HCT116 (cell line): ENCODE results near the gene SPTBN4. TPM values are rescaled to one million over a fixed set of nuclear protein-coding genes. Genes with fewer than 3 reads are reported as not detected.

ENCODE experiments used
- ATAC-seq: fragments of 200-7000 bp; cut with Tn5 transposase; 2 replicates; pipeline ENCODE4 v1.9.1; 2020; ENCODE audit warnings: mild to moderate bottlenecking, moderate library complexity
- BruUV-seq: library from RNA; stranded (reverse); fragments of 400-500 nt; replicated peaks from 2 replicates; lab custom pipeline; 2021; lab: Mats Ljungman, UMichigan
- CTCF ChIA-PET: fragments of 300-600 bp; sonication (Branson Sonifier 250); formaldehyde crosslinking; loops from one replicate; lab custom pipeline; 2021; ENCODE audit warnings: antibody characterized with exemption; lab: Charles Lee
- POLR2A ChIA-PET: fragments of 300-600, 350-600 bp; sonication (Branson Sonifier 250); formaldehyde crosslinking; loops from one replicate; lab custom pipeline; 2021; ENCODE audit warnings: antibody characterized with exemption; lab: Charles Lee
- RAD21 ChIA-PET, 2 experiments: fragments of 300-600 bp; sonication (Branson Sonifier 250); formaldehyde crosslinking; loops; one replicate each; lab custom pipeline; 2023; ENCODE audit warnings: low total read pairs in 2 of 2; ENCODE audit not compliant: uncharacterized antibody in 2 of 2, unreplicated experiment in 2 of 2, low non-redundant PET in 1 of 2; lab: Charles Lee
- DNase-seq: peaks from one replicate; pipeline ENCODE4 v3.0.0-alpha.2; 2010; ENCODE audit warnings: low read depth, low spot score
- H2AFZ ChIP-seq: fragments of 200-600 bp; shearing (Covaris generic), sonication (generic); 2 replicates; pipeline ENCODE4 v1.6.1; 2017; ENCODE audit warnings: low read depth, mixed run types, mixed read lengths, antibody characterized with exemption, low read length; ENCODE audit not compliant: poor library complexity, severe bottlenecking
- H3K27ac ChIP-seq: 2 replicates; pipeline ENCODE4 v1.5.1; 2012; ENCODE audit warnings: low read depth, low read length
- H3K27me3 ChIP-seq: fragments of 200-600 bp; sonication (generic); 2 replicates; pipeline ENCODE4 v1.6.1; 2016; ENCODE audit warnings: mixed run types, low read length, mixed read lengths; ENCODE audit not compliant: insufficient read depth
- H3K36me3 ChIP-seq, 2 experiments: fragments of 200-500 bp in 1 of 2; fragments of 200-600 bp in 1 of 2; sonication (Bioruptor generic) in 1 of 2; sonication (generic) in 1 of 2; 2 replicates each; pipeline versions ENCODE4 v1.5.1 to v1.6.1; 2014 to 2016; ENCODE audit warnings: low read length in 2 of 2, inconsistent platforms in 1 of 2, mixed read lengths in 1 of 2, mixed run types in 1 of 2; ENCODE audit not compliant: insufficient read depth in 2 of 2, control insufficient read depth in 1 of 2
- H3K4me1 ChIP-seq, 2 experiments: fragments of 200-600 bp in 1 of 2; sonication (generic) in 1 of 2; 2 replicates each; pipeline versions ENCODE4 v1.5.1 to v1.6.1; 2012 to 2017; ENCODE audit warnings: low read length in 2 of 2, inconsistent platforms in 1 of 2, mild to moderate bottlenecking in 1 of 2, mixed read lengths in 1 of 2, mixed run types in 1 of 2, moderate library complexity in 1 of 2; ENCODE audit not compliant: insufficient read depth in 2 of 2, control insufficient read depth in 1 of 2
- H3K4me2 ChIP-seq: fragments of 200-600 bp; sonication (generic); 2 replicates; pipeline ENCODE4 v1.6.1; 2017; ENCODE audit warnings: mixed run types, low read length, mixed read lengths
- H3K4me3 ChIP-seq, 2 experiments: fragments of 200-600 bp in 1 of 2; sonication (generic) in 1 of 2; replicated peaks in 1 of 2; 2 replicates each; pipeline ENCODE4 v1.5.1; 2011 to 2016; ENCODE audit warnings: low read length in 2 of 2, control low read depth in 1 of 2, low read depth in 1 of 2, mild to moderate bottlenecking in 1 of 2, mixed read lengths in 1 of 2, mixed run types in 1 of 2
- H3K79me2 ChIP-seq: fragments of 200-600 bp; sonication (generic); 2 replicates; pipeline ENCODE4 v1.6.1; 2017; ENCODE audit warnings: mild to moderate bottlenecking, mixed run types, low read length, moderate library complexity, mixed read lengths; ENCODE audit not compliant: insufficient read depth
- H3K9ac ChIP-seq: fragments of 200-600 bp; sonication (generic); 2 replicates; pipeline ENCODE4 v1.6.1; 2016; ENCODE audit warnings: low read length, mixed read lengths
- H3K9me2 ChIP-seq: fragments of 200-600 bp; sonication (generic), shearing (Covaris generic); 2 replicates; pipeline ENCODE4 v1.6.1; 2017; ENCODE audit warnings: mixed run types, mild to moderate bottlenecking, moderate library complexity; ENCODE audit not compliant: insufficient read depth
- H3K9me3 ChIP-seq, 2 experiments: fragments of 200-500 bp in 1 of 2; fragments of 200-600 bp in 1 of 2; sonication (Bioruptor generic) in 1 of 2; sonication (generic) in 1 of 2; 2 replicates each; pipeline ENCODE4 v1.6.1; 2014 to 2017; ENCODE audit warnings: low read length in 2 of 2, mixed read lengths in 2 of 2, inconsistent platforms in 1 of 2, low read depth in 1 of 2, mild to moderate bottlenecking in 1 of 2, mixed run types in 1 of 2, moderate library complexity in 1 of 2; ENCODE audit not compliant: control insufficient read depth in 1 of 2, insufficient read depth in 1 of 2
- H4K20me1 ChIP-seq: fragments of 200-600 bp; sonication (generic), shearing (Covaris generic); 2 replicates; pipeline ENCODE4 v1.6.1; 2017; ENCODE audit warnings: mixed run types, mild to moderate bottlenecking, moderate library complexity; ENCODE audit not compliant: insufficient read depth
- CEBPB ChIP-seq: IDR thresholded peaks from 2 replicates; pipeline ENCODE4 v1.6.1; 2012; ENCODE audit warnings: low read depth
- CTCF ChIP-seq, 3 experiments: fragments of 200-600 bp in 1 of 3; sonication (generic) in 1 of 3; IDR thresholded peaks in 2 of 3; conservative IDR thresholded peaks in 1 of 3; 2 replicates each; pipeline ENCODE4 v1.5.1; 2012 to 2017; ENCODE audit warnings: low read depth in 2 of 3, low read length in 2 of 3, antibody characterized with exemption in 1 of 3, borderline replicate concordance in 1 of 3, control low read depth in 1 of 3, mild to moderate bottlenecking in 1 of 3, mixed read lengths in 1 of 3, mixed run types in 1 of 3, moderate library complexity in 1 of 3; ENCODE audit not compliant: insufficient read depth in 1 of 3
- ELF1 ChIP-seq: IDR thresholded peaks from 2 replicates; pipeline ENCODE4 v1.6.1; 2012; ENCODE audit warnings: low read depth, borderline replicate concordance
- EZH2phosphoT487 ChIP-seq: fragments of 200-600 bp; IDR thresholded peaks from 2 replicates; pipeline ENCODE4 v1.6.1; 2018; ENCODE audit warnings: antibody characterized with exemption, borderline replicate concordance
- JUND ChIP-seq: IDR thresholded peaks from 2 replicates; pipeline ENCODE4 v1.6.1; 2012
- POLR2A ChIP-seq: IDR thresholded peaks from 2 replicates; pipeline ENCODE4 v1.7.0; 2011; ENCODE audit warnings: borderline replicate concordance; ENCODE audit not compliant: insufficient read depth, insufficient read length; ENCODE audit errors: extremely low read depth
- SP1 ChIP-seq: IDR thresholded peaks from 2 replicates; pipeline ENCODE4 v1.6.1; 2012; ENCODE audit warnings: low read depth
- SRF ChIP-seq: IDR thresholded peaks from 2 replicates; pipeline ENCODE4 v1.6.1; 2012; ENCODE audit warnings: low read depth
- intact Hi-C: fragments of 100-400 bp; cut with micrococcal nuclease; formaldehyde crosslinking; loops from 2 replicates; pipeline ENCODE4 v1.10.0; 2022
- total RNA-seq: library from RNA; stranded (reverse); gene quantifications from one replicate; pipeline ENCODE4 v1.2.1, GENCODE V29; 2021; ENCODE audit not compliant: unreplicated experiment

Gene SPTBN4
- total RNA-seq, 1 experiment from 2014 or later = 4.6 TPM

DNA sequence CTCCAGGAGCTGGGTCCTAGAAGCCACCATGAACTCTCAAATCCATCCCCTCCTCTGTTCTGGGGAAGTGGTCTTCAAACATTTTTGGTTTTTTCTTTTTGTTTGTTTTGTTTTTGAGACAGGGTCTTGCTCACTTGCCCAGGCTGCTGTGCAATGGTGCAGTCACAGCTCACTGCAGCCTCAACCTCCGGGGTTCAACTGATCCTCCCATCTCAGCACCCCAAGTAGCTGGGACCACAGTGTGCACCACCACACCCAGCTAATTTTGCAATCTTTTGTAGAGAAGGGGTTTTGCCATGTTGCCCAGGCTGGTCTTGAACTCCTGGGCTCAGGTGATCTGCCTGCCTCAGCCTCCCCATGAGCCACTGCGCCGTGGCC, 8.2 kb upstream of the SPTBN4 start:
- TF ChIP-seq POLR2A (no peak), JUND (no peak), ELF1 (no peak), SP1 (no peak), CEBPB (no peak), SRF (no peak), EZH2phosphoT487 (no peak)
- ATAC-seq = no peak
- Histone ChIP-seq H3K27ac (no peak overlapping the region), H3K9me3 (no peaks in the 10 kb centered on the region), H3K79me2 (peaks cover 13% of the 10 kb centered on the region; the same call in 1 of the 2 replicates), H3K36me3 (peaks cover 7 to 11% of the 10 kb centered on the region in 2 experiments), H4K20me1 (no peaks in the 10 kb centered on the region), H3K27me3 (no peaks in the 10 kb centered on the region), H2AFZ (no peak overlapping the region), H3K4me1 (peaks cover 10 to 17% of the 10 kb centered on the region in 2 experiments), H3K4me3 (no peak overlapping the region), H3K9me2 (no peaks in the 10 kb centered on the region), H3K4me2 (no peak overlapping the region), H3K9ac (no peak overlapping the region)
- DNase-seq = no peak
- ChIA-PET RAD21 (no interaction called here), CTCF (no interaction called here), POLR2A (interaction anchor here (0.7 kb wide), 1 partner anchor 16 kb away, joined by 4 read pairs; no protein-coding TSS in a partner anchor)
- intact Hi-C loops = no loop called here
- BruUV-seq = no TSS peak

DNA sequence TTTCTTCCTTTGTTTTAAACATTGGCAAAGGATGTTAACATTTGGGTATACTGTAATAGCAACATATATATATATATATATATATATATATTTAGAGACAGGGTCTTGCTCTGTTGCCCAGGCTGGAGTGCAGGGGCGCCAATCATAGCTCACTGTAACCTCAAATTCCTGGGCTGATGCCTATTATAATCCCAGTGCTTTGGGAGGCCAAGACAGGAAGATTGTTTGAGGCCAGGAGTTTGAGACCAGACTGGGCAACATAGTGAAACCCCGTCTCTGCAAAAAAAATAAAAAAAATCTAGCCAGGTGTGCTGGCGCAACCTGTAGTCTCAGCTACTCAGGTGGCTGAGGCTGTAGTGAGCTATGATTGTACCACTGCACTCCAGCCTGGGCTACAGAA, 6.6 kb upstream of the SPTBN4 start:
- ATAC-seq = no peak
- H2AFZ ChIP-seq = no peak overlapping the region
- TF ChIP-seq CTCF (IDR thresholded peaks at IDR 0.05 in 2 of 3, conservative IDR thresholded peaks at IDR 0.05 in 1 of 3; ENCODE audit: borderline replicate concordance in 1 of 3, insufficient read depth in 1 of 3, low read depth in 2 of 3, low read length in 2 of 3) (no peak), ELF1 (no peak)
- no peak overlapping the region for H3K9ac ChIP-seq
- peaks cover 20% of the 10 kb centered on the region; the same call in 1 of the 2 replicates for H3K79me2 ChIP-seq
- no peaks in the 10 kb centered on the region for H3K9me3 ChIP-seq
- H3K27me3 ChIP-seq = no peaks in the 10 kb centered on the region
- H3K4me1 ChIP-seq = peaks cover 9 to 26% of the 10 kb centered on the region in 2 experiments
- DNase-seq = no peak
- H3K36me3 ChIP-seq = peaks cover 7 to 9% of the 10 kb centered on the region in 2 experiments
- H3K9me2 ChIP-seq = no peaks in the 10 kb centered on the region
- intact Hi-C loops = no loop called here
- ChIA-PET CTCF (no interaction called here), POLR2A (no interaction called here), RAD21 (no interaction called here)
- H3K4me3 ChIP-seq = no peak overlapping the region
- no peak overlapping the region for H3K4me2 ChIP-seq
- BruUV-seq = no TSS peak
- H4K20me1 ChIP-seq = no peaks in the 10 kb centered on the region
- no peak overlapping the region for H3K27ac ChIP-seq
